IMR-90 (cell line): ENCODE measurements around the gene PRR29. TPM values are rescaled to one million over a fixed set of nuclear protein-coding genes. Genes with fewer than 3 reads are reported as not detected.

Source experiments
- ATAC-seq: fragments of 200-7000 bp; cut with Tn5 transposase; 2 replicates; pipeline ENCODE4 v1.9.1; 2020; ENCODE audit warnings: low read depth, mild to moderate bottlenecking, moderate library complexity
- BruUV-seq: library from RNA; stranded (reverse); fragments of 400-500 nt; replicated peaks from 2 replicates; lab custom pipeline; 2021; lab: Mats Ljungman, UMichigan
- CTCF ChIA-PET: fragments of 300-600 bp; formaldehyde crosslinking; extraction: SDS; loops from one replicate; lab custom pipeline; 2021; ENCODE audit warnings: antibody characterized with exemption; lab: Yijun Ruan, JAX
- POLR2A ChIA-PET: fragments of 300-600 bp; sonication (Branson Sonifier 250); formaldehyde crosslinking; loops from one replicate; lab custom pipeline; 2022; ENCODE audit warnings: antibody characterized with exemption; ENCODE audit not compliant: unreplicated experiment; lab: Charles Lee
- DNase-seq: peaks from one replicate; pipeline ENCODE4 v3.0.0; 2013
- H2AFZ ChIP-seq: replicated peaks from 2 replicates; pipeline ENCODE3; 2013; ENCODE audit warnings: low read length, mild to moderate bottlenecking; ENCODE audit not compliant: poor library complexity
- H2AK5ac ChIP-seq: 2 replicates; pipeline ENCODE4 v1.6.1; 2013; ENCODE audit warnings: low read depth, low read length, inconsistent platforms
- H2AK9ac ChIP-seq: replicated peaks from 2 replicates; pipeline ENCODE3; 2013; ENCODE audit warnings: mild to moderate bottlenecking, low read depth, low read length, moderate library complexity; ENCODE audit not compliant: poor library complexity
- H2BK120ac ChIP-seq: 2 replicates; pipeline ENCODE4 v1.6.1; 2013; ENCODE audit warnings: low read depth, low read length, inconsistent platforms
- H2BK15ac ChIP-seq: 3 replicates; pipeline ENCODE4 v1.6.1; 2013; ENCODE audit warnings: low read depth, low read length, inconsistent platforms
- H2BK20ac ChIP-seq: 2 replicates; pipeline ENCODE4 v1.6.1; 2013; ENCODE audit warnings: low read depth, mild to moderate bottlenecking, inconsistent platforms, low read length, moderate library complexity
- H2BK5ac ChIP-seq: 2 replicates; pipeline ENCODE4 v1.6.1; 2013; ENCODE audit warnings: mild to moderate bottlenecking, low read depth, low read length, inconsistent platforms; ENCODE audit not compliant: poor library complexity, severe bottlenecking
- H3K14ac ChIP-seq: replicated peaks from 2 replicates; pipeline ENCODE4 v1.6.1; 2013; ENCODE audit warnings: low read depth, low read length, inconsistent platforms
- H3K18ac ChIP-seq: 2 replicates; pipeline ENCODE4 v1.6.1; 2013; ENCODE audit warnings: low read depth, low read length, control low read depth
- H3K23ac ChIP-seq: 2 replicates; pipeline ENCODE4 v1.6.1; 2013; ENCODE audit warnings: low read depth, low read length, inconsistent platforms
- H3K27ac ChIP-seq: 2 replicates; pipeline ENCODE4 v1.5.1; 2013; ENCODE audit warnings: mild to moderate bottlenecking, control low read depth, low read length; ENCODE audit not compliant: insufficient read depth
- H3K27me3 ChIP-seq: 2 replicates; pipeline ENCODE4 v1.6.1; 2013; ENCODE audit warnings: low read length; ENCODE audit not compliant: control insufficient read depth, insufficient read depth
- H3K36me3 ChIP-seq: 2 replicates; pipeline ENCODE4 v1.6.1; 2013; ENCODE audit warnings: low read length, mixed read lengths; ENCODE audit not compliant: control insufficient read depth, insufficient read depth
- H3K4ac ChIP-seq: 2 replicates; pipeline ENCODE4 v1.6.1; 2013; ENCODE audit warnings: low read depth, low read length, inconsistent platforms
- H3K4me1 ChIP-seq: 2 replicates; pipeline ENCODE4 v1.6.1; 2013; ENCODE audit warnings: low read length, mixed read lengths; ENCODE audit not compliant: control insufficient read depth, insufficient read depth
- H3K4me2 ChIP-seq: 2 replicates; pipeline ENCODE4 v1.6.1; 2013; ENCODE audit warnings: low read depth, mild to moderate bottlenecking, control low read depth, low read length, moderate library complexity
- H3K4me3 ChIP-seq: 2 replicates; pipeline ENCODE4 v1.5.1; 2013; ENCODE audit warnings: low read depth, mild to moderate bottlenecking, control low read depth, low read length, moderate library complexity; ENCODE audit not compliant: insufficient read depth
- H3K56ac ChIP-seq: 2 replicates; pipeline ENCODE4 v1.6.1; 2013; ENCODE audit warnings: low read length, inconsistent platforms; ENCODE audit not compliant: insufficient read depth; ENCODE audit errors: extremely low read depth
- H3K79me1 ChIP-seq, 2 experiments: 2 replicates each; pipeline ENCODE4 v1.6.1; 2013; ENCODE audit warnings: low read length in 2 of 2, inconsistent platforms in 1 of 2, low read depth in 1 of 2
- H3K9ac ChIP-seq: 2 replicates; pipeline ENCODE4 v1.6.1; 2013; ENCODE audit warnings: low read depth, low read length, control low read depth
- H3K9me1 ChIP-seq: 2 replicates; pipeline ENCODE4 v1.6.1; 2013; ENCODE audit warnings: low read length, inconsistent platforms; ENCODE audit not compliant: insufficient read depth
- H3K9me3 ChIP-seq: 2 replicates; pipeline ENCODE4 v1.6.1; 2013; ENCODE audit warnings: low read length; ENCODE audit not compliant: control insufficient read depth, insufficient read depth
- H4K20me1 ChIP-seq: 2 replicates; pipeline ENCODE4 v1.6.1; 2013; ENCODE audit warnings: low read length, inconsistent platforms; ENCODE audit not compliant: insufficient read depth
- H4K5ac ChIP-seq: 2 replicates; pipeline ENCODE4 v1.6.1; 2013; ENCODE audit warnings: mild to moderate bottlenecking, low read depth, low read length, control low read depth
- H4K8ac ChIP-seq, 2 experiments: 2 replicates each; pipeline ENCODE4 v1.6.1; 2013; ENCODE audit warnings: low read depth in 2 of 2, low read length in 2 of 2, control low read depth in 1 of 2, inconsistent platforms in 1 of 2
- H4K91ac ChIP-seq: 2 replicates; pipeline ENCODE4 v1.6.1; 2013; ENCODE audit warnings: low read depth, low read length, inconsistent platforms; ENCODE audit not compliant: insufficient read depth
- BHLHE40 ChIP-seq: fragments of 150-350 bp; IDR thresholded peaks from 2 replicates; pipeline ENCODE4 v1.6.1; 2016; ENCODE audit warnings: mild to moderate bottlenecking, low read depth, low read length
- CEBPB ChIP-seq: IDR thresholded peaks from 2 replicates; pipeline ENCODE4 v1.6.1; 2012; ENCODE audit warnings: low read depth, low read length, improper control_type of control experiment
- FOS ChIP-seq: fragments of 150-350 bp; IDR thresholded peaks from 2 replicates; pipeline ENCODE4 v1.6.1; 2016; ENCODE audit warnings: low read depth, low read length
- MAZ ChIP-seq: IDR thresholded peaks from 2 replicates; pipeline ENCODE4 v1.6.1; 2012; ENCODE audit warnings: low read depth, mild to moderate bottlenecking, low read length, improper control_type of control experiment, moderate library complexity, borderline replicate concordance
- MXI1 ChIP-seq: IDR thresholded peaks from 2 replicates; pipeline ENCODE4 v1.6.1; 2012; ENCODE audit warnings: low read depth, mild to moderate bottlenecking, low read length, moderate library complexity, borderline replicate concordance
- POLR2A ChIP-seq: IDR thresholded peaks from 2 replicates; pipeline ENCODE4 v1.6.1; 2012; ENCODE audit warnings: mild to moderate bottlenecking, low read depth, low read length
- RAD21 ChIP-seq: IDR thresholded peaks from 2 replicates; pipeline ENCODE4 v1.6.1; 2012; ENCODE audit warnings: low read length, improper control_type of control experiment
- RFX5 ChIP-seq: IDR thresholded peaks from 2 replicates; pipeline ENCODE4 v1.8.0; 2012; ENCODE audit warnings: low read depth, mild to moderate bottlenecking, low read length, moderate library complexity
- SMC3 ChIP-seq: fragments of 150-350 bp; IDR thresholded peaks from 2 replicates; pipeline ENCODE4 v1.6.1; 2016; ENCODE audit warnings: low read depth, mild to moderate bottlenecking, antibody characterized with exemption, low read length, moderate library complexity
- WGBS, 2 experiments: methylation state at CpG; one replicate each; pipeline versions ENCODE4 v1.1.5 to v1.1.7; 2013; ENCODE audit warnings: missing lambda C conversion rate in 2 of 2; ENCODE audit not compliant: insufficient read length in 1 of 2; ENCODE audit errors: extremely low coverage in 2 of 2; 5-methylcytosine and 5-hydroxymethylcytosine counted together
- dilution Hi-C: fragments of 300-500 bp; cut with HindIII; formaldehyde crosslinking; loops from one replicate; pipeline ENCODE4 v1.14.3; 2018; ENCODE audit warnings: low sequenced_read_pairs; ENCODE audit not compliant: unreplicated experiment
- in situ Hi-C: fragments of 300-500 bp; cut with MboI; formaldehyde crosslinking; loops from 3 replicates; pipeline ENCODE4 v1.14.3; 2019; ENCODE audit warnings: low sequenced_read_pairs, inconsistent platforms, mixed read lengths
- intact Hi-C: fragments of 100-400 bp; cut with micrococcal nuclease; formaldehyde crosslinking; loops from 2 replicates; pipeline ENCODE4 v1.10.0; 2022
- polyA plus RNA-seq, 3 experiments: library from polyadenylated mRNA; depleted of rRNA; stranded (reverse); fragments of >200 nt; gene quantifications; 2 replicates each; pipeline ENCODE4 v1.2.3, GENCODE V29; 2012; ENCODE audit warnings: low replicate concordance in 1 of 3
- total RNA-seq: library from RNA; depleted of rRNA; stranded (reverse); fragments of >200 nt; gene quantifications from 2 replicates; pipeline ENCODE4 v1.2.3, GENCODE V29; 2012
- TF ChIP-seq, protein P1 (sequence below): conservative IDR thresholded peaks from 2 replicates; pipeline ENCODE4 v1.5.1; 2012; ENCODE audit warnings: mild to moderate bottlenecking, low read depth, low read length, improper control_type of control experiment
- TF ChIP-seq, protein P2 (sequence below): fragments of 150-350 bp; IDR thresholded peaks from 2 replicates; pipeline ENCODE4 v1.6.1; 2016; ENCODE audit warnings: low read depth, mild to moderate bottlenecking, low read length, moderate library complexity, borderline replicate concordance

The PRR29 gene
- total and polyA plus RNA-seq, 2 of the 4 experiments (the other 2 are of a cell fraction) = under 0.01 to 0.17 TPM

GRCh38 chr17:63988127-63988478, 10.0 kb upstream of the PRR29 start (continued):
- TF ChIP-seq CEBPB (no peak), POLR2A (no peak), MAZ (no peak), SMC3 (no peak)

DNA sequence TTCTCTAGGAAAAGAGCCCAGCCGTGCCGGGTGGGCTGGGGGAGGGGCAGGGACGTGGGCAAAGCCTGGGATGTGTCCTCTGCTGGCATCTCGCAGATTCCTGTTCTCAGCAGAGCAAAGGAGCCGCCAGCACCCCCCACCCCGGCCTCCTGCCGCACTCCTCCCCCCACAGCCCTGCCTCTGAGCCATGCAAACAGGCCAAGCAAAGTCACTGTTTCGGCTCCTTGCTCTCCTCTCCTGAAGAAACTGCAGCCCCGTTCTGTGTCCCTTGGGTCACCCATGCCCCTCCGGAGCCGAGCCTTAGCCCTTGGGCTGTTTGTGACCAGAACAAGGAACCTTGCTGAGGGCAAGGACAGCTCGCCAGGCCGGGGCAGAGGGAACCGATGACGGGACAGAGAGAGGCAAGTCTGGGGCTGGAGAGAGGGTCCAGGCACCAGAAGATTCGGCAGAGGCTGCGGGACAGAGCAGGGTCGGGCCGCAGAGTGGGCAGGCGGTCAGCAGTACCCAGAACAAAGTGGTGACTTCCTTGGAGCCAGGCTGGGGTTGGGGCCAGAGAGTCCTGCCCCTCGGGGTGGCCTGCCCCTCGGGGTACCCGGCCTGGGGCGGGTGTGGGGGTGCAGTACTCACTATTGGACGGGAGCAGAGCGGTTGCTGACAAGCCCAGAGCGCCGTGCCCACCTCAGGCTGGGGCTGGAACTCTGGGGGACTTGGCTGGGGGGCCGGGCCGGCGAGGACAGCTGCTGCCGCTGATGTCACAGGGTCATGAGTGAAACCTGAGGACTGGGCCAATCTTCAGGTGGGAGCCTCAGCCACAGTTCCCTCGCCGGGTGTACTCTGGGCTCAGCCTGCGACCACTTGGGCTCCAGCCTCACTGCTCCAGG, 9.2 kb upstream of the PRR29 start:
- Histone ChIP-seq H3K23ac (no peak overlapping the region), H2BK15ac (no peak overlapping the region), H2AK9ac (no peak overlapping the region), H3K4me1 (peaks cover 8% of the 10 kb centered on the region; the same call in 1 of the 2 replicates), H3K27ac (no peak overlapping the region), H2AK5ac (no peak overlapping the region; the same call in 1 of the 2 replicates), H2BK120ac (no peak overlapping the region), H3K56ac (no peak overlapping the region), H3K4me2 (no peak overlapping the region), H2BK20ac (no peak overlapping the region), H3K79me1 (no peaks in the 10 kb centered on the region), H3K27me3 (peaks cover 37% of the 10 kb centered on the region), H3K18ac (no peak overlapping the region), H3K36me3 (no peaks in the 10 kb centered on the region), H2AFZ (peak overlapping the region; percentile 72), H3K4me3 (no peak overlapping the region), H3K14ac (0 out of 2 replicates have a peak overlapping the region, but pooled peaks have one; percentile 59), H3K4ac (no peak overlapping the region), H4K8ac (no peak overlapping the region), H3K9ac (no peak overlapping the region; the same call in 1 of the 2 replicates), H4K20me1 (no peaks in the 10 kb centered on the region), H3K9me3 (no peaks in the 10 kb centered on the region), H2BK5ac (no peak overlapping the region), H4K91ac (no peak overlapping the region), H3K9me1 (peaks cover 9% of the 10 kb centered on the region; the same call in 1 of the 2 replicates), H4K5ac (peak overlapping the region; percentile 55; the same call in 1 of the 2 replicates)
- intact Hi-C loops (no loop called here), dilution Hi-C loops (no loop called here), in situ Hi-C loops (no loop called here)
- DNase-seq (no peak), ATAC-seq (0 out of 2 replicates have a peak, but pooled peaks have one; percentile 10)
- ChIA-PET CTCF (interaction anchor here (0.5 to 1.4 kb wide), 2 partner anchors 70 to 293 kb away, joined by 3 to 5 read pairs; no protein-coding TSS in a partner anchor), POLR2A (interaction anchor here (0.5 kb wide), 1 partner anchor 315 kb away, joined by 9 read pairs; no protein-coding TSS in a partner anchor)
- WGBS, 2 experiments = 41% methylated on average over 23 of the region's 35 CpGs; no CpG with 5 or more reads in 1 of the 2 experiments
- BruUV-seq = no TSS peak
- TF ChIP-seq, protein P1, sequence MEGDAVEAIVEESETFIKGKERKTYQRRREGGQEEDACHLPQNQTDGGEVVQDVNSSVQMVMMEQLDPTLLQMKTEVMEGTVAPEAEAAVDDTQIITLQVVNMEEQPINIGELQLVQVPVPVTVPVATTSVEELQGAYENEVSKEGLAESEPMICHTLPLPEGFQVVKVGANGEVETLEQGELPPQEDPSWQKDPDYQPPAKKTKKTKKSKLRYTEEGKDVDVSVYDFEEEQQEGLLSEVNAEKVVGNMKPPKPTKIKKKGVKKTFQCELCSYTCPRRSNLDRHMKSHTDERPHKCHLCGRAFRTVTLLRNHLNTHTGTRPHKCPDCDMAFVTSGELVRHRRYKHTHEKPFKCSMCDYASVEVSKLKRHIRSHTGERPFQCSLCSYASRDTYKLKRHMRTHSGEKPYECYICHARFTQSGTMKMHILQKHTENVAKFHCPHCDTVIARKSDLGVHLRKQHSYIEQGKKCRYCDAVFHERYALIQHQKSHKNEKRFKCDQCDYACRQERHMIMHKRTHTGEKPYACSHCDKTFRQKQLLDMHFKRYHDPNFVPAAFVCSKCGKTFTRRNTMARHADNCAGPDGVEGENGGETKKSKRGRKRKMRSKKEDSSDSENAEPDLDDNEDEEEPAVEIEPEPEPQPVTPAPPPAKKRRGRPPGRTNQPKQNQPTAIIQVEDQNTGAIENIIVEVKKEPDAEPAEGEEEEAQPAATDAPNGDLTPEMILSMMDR = no peak
- TF ChIP-seq FOS = no peak
- no peak for TF ChIP-seq RFX5
- TF ChIP-seq, protein P2, sequence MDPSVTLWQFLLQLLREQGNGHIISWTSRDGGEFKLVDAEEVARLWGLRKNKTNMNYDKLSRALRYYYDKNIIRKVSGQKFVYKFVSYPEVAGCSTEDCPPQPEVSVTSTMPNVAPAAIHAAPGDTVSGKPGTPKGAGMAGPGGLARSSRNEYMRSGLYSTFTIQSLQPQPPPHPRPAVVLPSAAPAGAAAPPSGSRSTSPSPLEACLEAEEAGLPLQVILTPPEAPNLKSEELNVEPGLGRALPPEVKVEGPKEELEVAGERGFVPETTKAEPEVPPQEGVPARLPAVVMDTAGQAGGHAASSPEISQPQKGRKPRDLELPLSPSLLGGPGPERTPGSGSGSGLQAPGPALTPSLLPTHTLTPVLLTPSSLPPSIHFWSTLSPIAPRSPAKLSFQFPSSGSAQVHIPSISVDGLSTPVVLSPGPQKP = no peak
- TF ChIP-seq BHLHE40 = no peak
- no peak for TF ChIP-seq RAD21
- no peak for TF ChIP-seq MXI1
- no peak for TF ChIP-seq SMC3
